AG10803 (cell line): Measurements from ENCODE around the gene POM121L2.

Source experiments
- DNase-seq: peaks from one replicate; pipeline ENCODE4 v3.0.0; 2010; ENCODE audit warnings: low read depth
- H3K4me3 ChIP-seq: 2 replicates; pipeline ENCODE4 v1.5.1; 2011; ENCODE audit warnings: mild to moderate bottlenecking, low read length, control low read depth
- CTCF ChIP-seq: conservative IDR thresholded peaks from 2 replicates; pipeline ENCODE4 v1.5.1; 2011; ENCODE audit warnings: mild to moderate bottlenecking, low read length, control low read depth, inconsistent platforms

POM121L2 gene

DNA sequence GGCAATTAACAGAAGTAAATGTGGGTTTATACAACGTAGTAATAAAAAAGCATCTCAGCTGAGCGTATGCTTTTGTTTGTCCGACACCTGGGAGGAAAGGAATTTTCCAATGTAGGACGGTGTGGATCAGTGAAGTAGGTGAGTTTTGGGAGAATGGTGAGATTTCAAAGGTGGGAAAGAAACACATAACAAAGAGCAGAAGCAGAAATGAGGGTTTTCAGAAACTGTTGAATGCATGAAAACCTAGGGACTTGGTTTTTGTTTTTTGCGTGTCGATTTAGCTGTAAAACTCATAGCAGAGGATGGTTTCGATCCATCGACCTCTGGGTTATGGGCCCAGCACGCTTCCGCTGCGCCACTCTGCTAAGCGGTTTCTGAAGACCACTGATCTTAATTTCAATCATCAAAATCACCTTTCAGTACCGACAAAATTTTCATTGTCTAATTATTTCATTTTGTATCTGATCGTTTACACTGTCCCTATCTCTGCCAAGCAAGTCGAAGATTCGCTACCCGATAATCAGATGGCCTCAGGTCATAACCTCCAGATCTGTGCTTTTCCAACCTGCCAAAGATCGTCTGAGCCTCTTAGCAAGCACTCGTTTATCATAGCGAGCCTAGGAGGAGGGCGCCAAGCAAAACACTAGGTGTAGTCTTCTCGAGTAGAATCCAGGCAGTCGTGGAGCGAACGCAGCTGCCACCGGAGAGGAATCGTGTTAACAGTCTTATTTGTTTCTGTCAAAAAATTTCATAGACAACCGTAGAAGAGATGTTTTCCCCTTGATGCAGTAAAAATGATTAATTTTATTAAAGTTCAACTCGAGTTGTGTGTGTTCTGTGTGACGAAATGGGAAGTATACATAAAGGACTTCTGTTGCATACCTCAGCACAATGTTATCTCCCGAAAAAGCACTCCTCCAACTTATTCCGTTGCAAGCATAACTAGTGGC lies 20.9 kb upstream of the POM121L2 start:
- peak; percentile 46 for DNase-seq
- no peak for TF ChIP-seq CTCF
- H3K4me3 ChIP-seq: peak overlapping the region; percentile 46

- no peak for DNase-seq
- no peak overlapping the region for H3K4me3 ChIP-seq
- TF ChIP-seq CTCF: no peak
Measured at GRCh38 chr6:27327023-27327738, 15.1 kb upstream of the POM121L2 start.

DNA sequence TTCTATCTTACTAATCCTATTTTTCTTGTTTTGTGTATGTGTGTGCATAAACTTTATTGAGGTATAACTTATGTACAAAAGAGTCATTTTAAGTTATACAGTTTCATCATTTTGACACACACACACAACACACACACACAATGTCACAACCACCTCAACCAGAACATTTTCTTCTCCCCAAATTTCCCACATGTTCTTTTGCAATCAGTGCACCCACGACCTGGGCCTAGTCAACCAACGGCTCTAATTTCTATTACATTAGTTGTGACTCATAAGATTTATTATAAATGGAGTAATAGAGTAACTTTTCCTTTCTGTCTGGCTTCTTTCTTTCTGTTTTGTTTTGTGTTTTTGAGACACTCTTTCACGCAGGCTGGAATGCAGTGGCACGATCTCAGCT lies 9.8 kb upstream of the POM121L2 start:
- no peak overlapping the region for H3K4me3 ChIP-seq
- no peak for TF ChIP-seq CTCF
- no peak for DNase-seq

GRCh38 chr6:27321370-27321769 lies 9.3 kb upstream of the POM121L2 start:
- no peak for DNase-seq

GRCh38 chr6:27318973-27319372 lies 6.9 kb upstream of the POM121L2 start:
- no peak for DNase-seq
- H3K4me3 ChIP-seq: no peak overlapping the region
- TF ChIP-seq CTCF: no peak

More at GRCh38 chr6:27321370-27321769, 9.3 kb upstream of the POM121L2 start:
- H3K4me3 ChIP-seq: no peak overlapping the region
- no peak for TF ChIP-seq CTCF

DNA sequence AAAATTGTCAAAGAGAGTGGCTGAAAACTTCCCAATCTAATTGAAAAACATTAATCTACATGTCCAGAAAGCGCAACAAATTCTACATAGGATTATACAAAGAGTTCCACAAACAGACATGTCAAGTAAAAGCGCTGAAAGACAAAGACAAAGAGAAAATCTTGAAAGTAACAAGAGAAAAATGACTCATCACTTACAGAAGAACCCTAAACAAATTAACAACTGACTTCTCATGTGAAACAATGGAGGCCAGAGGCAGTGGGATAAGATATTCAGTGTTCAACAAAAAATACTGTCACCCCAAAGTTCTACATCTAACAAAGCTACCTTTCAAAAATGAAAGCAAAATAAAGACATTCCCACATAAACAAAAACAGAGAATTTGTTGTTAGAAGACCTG lies 2.0 kb upstream of the POM121L2 start:
- no peak for DNase-seq
- H3K4me3 ChIP-seq: no peak overlapping the region
- no peak for TF ChIP-seq CTCF
